Measurements from ENCODE around the gene PLEKHH3.

The PLEKHH3 gene

DNA sequence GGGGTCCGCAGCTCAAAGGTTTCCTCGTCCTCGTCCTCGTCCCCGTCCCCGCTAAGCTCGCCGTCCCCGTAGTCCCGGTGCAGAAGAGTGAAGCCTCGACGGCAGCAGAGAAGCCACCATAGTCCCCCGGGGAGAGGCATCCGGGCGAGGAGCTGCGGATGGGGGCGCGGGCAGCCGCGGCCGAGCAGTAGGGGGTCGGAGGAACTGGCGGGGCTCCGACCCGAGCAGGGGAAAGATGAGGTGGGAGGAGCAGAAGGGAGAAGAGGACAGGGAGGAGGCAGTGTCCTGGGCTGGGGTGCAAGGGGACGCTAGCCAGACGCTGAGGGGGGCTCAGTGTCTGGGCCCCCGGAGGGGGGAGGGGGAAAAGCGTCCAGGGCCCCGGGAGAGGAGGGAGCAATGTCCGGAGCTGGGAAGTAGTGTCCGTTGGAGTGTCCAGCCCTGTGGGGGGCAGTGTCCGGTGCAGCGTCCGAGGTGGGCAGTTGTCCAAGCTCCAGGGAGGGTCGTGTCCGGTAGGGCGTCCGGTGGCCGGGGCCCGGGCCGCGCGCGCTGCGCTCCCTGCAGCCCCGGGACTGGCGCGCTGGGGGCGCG, at the start of gene PLEKHH3:
Gene PLEKHH3, minus strand, starts transcription at position 571 of the 588 bp plus-strand sequence. Its CDS starts 431 bp downstream, at position 140.
- TF ChIP-seq ZFX (IDR thresholded peaks at IDR 0.05; ENCODE audit: borderline replicate concordance) (no peak), CTCF (IDR thresholded peaks at IDR 0.05) (peak; percentile 26; the same call in 1 of the 2 replicates)
- H3K27ac ChIP-seq = peak within 1 kb of the TSS; percentile 99

GRCh38 chr17:42725143-42725542, 48.3 kb upstream of the PLEKHH3 start:
- TF ChIP-seq ZFX (IDR thresholded peaks at IDR 0.05; ENCODE audit: borderline replicate concordance) = no peak
- TF ChIP-seq CTCF (IDR thresholded peaks at IDR 0.05) = no peak

DNA sequence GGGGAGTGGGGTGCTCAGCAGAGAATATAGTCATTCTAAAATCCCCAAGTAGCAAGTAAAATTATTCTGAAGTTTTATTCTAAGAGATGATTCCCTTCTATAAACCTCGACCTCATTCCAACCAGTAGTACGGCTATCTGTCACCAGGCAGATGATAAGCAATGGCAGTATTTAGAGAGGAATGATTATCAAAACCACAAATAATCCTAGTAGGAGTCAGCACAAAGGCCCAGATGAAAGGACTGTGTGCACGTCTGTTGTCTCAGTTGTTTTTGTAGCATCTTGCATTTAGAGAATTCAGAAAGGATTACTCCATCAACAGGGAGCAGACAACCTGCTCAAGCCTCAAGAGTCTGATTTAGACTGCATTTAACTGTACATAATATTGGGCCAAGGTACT, 46.8 kb upstream of the PLEKHH3 start:
- TF ChIP-seq CTCF (IDR thresholded peaks at IDR 0.05) (no peak), ZFX (IDR thresholded peaks at IDR 0.05; ENCODE audit: borderline replicate concordance) (no peak)
- H3K27ac ChIP-seq = no peak overlapping the region

More at GRCh38 chr17:42725143-42725542, 48.3 kb upstream of the PLEKHH3 start:
- H3K27ac ChIP-seq = no peak overlapping the region

- TF ChIP-seq ZFX (IDR thresholded peaks at IDR 0.05; ENCODE audit: borderline replicate concordance) = no peak
- peak; percentile 82 for TF ChIP-seq CTCF (IDR thresholded peaks at IDR 0.05)
- no peak overlapping the region for H3K27ac ChIP-seq
Observed at GRCh38 chr17:42720996-42721583, 44.3 kb upstream of the PLEKHH3 start.

DNA sequence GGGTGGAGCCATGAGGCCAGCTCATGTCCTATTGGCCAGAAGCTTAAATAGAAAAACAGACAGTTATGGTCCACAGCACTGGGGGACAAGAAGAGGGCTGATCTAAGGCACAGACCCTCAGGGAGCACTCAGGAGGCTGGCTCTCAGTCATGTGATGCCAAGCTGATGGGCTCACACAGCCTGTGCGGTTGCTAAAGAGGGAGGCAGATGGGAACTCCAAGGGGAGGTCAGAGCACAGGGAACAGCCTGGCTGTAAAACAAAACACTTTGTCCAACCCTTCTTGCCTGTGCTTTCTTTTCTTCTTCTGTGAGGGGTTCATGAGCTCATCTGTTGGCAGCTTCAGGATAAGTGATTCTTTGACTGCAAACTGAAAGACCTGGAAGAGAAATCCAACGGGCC, 32.8 kb upstream of the PLEKHH3 start:
- H3K27ac ChIP-seq = no peak overlapping the region
- TF ChIP-seq CTCF (IDR thresholded peaks at IDR 0.05) (no peak), ZFX (IDR thresholded peaks at IDR 0.05; ENCODE audit: borderline replicate concordance) (no peak)

DNA sequence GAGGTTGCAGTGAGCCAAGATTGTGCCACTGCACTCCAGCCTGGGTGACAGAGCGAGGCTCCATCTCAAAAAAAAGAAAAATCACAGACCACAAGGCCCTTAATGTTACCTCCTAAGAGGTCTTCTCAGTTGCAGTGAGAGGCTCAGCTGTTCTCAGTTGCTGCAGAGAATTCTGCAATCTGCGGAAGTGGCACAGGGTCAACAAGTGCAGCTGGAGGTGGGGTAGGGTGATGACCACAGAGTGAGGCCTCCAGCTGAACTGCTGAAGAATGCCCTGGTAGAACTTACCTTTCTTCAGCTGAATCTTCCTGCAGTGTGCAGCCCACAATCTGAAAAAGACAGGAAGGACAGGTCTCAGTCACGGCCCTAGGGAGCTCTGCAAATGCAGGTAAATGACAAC, 31.8 kb upstream of the PLEKHH3 start:
- TF ChIP-seq CTCF (IDR thresholded peaks at IDR 0.05) = no peak
- no peak for TF ChIP-seq ZFX (IDR thresholded peaks at IDR 0.05; ENCODE audit: borderline replicate concordance)
- no peak overlapping the region for H3K27ac ChIP-seq

DNA sequence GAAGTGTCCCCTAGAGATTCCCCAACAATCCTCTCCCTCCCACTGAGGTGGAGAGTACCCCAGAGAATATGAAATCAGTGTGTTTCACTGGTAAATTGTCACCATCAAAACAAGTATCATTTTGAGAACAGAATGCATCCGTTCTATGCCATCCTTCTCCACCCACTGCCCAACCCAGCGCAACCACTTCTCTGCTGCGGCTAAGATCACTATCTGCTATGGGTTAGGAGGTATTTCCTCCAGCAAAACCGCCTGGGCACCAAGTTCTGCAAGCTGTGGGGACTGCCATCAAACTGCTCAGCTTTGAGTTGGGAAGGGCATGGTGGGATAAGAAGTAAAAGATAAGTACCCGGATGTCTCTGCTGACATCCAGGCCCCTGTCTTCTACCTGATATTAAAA, 29.9 kb upstream of the PLEKHH3 start:
- no peak overlapping the region for H3K27ac ChIP-seq
- TF ChIP-seq ZFX (IDR thresholded peaks at IDR 0.05; ENCODE audit: borderline replicate concordance) (no peak), CTCF (IDR thresholded peaks at IDR 0.05) (no peak)

All from 22Rv1 (cell line).